Muscle layer of duodenum (tissue), 2 donors: Measurements from ENCODE around the gene XG.
A peak's percentile ranks its signal among the peaks of the same experiment; 100 is the strongest.
"Not testable (repeated sequence)": the region's sequence is repeated elsewhere in the genome, so short reads cannot be mapped to it uniquely, and the experiment has no call there.

Source experiments
- H3K27ac ChIP-seq: one replicate; pipeline ENCODE4 v1.7.0; 2013; ENCODE audit warnings: mild to moderate bottlenecking, low read length
- H3K27me3 ChIP-seq: one replicate; pipeline ENCODE4 v1.7.0; 2013; ENCODE audit warnings: low read depth, mild to moderate bottlenecking, control low read depth, low read length
- H3K36me3 ChIP-seq, 2 donors: one replicate each; pipeline ENCODE4 v1.7.0; 2013; ENCODE audit warnings: low read length in 2 of 2, control low read depth in 1 of 2, mild to moderate bottlenecking in 1 of 2; ENCODE audit not compliant: insufficient read depth in 2 of 2, control insufficient read depth in 1 of 2
- H3K4me1 ChIP-seq, 2 donors: one replicate each; pipeline ENCODE4 v1.7.0; 2013; ENCODE audit warnings: low read length in 2 of 2, mild to moderate bottlenecking in 2 of 2, control low read depth in 1 of 2, moderate library complexity in 1 of 2; ENCODE audit not compliant: insufficient read depth in 2 of 2, control insufficient read depth in 1 of 2
- H3K4me3 ChIP-seq, 2 donors: one replicate each; pipeline ENCODE4 v1.7.0; 2013; ENCODE audit warnings: low read length in 2 of 2, low read depth in 1 of 2, mild to moderate bottlenecking in 1 of 2
- H3K9me3 ChIP-seq, 2 donors: one replicate each; pipeline ENCODE4 v1.7.0; 2013; ENCODE audit warnings: low read length in 2 of 2, control low read depth in 1 of 2, mild to moderate bottlenecking in 1 of 2; ENCODE audit not compliant: control insufficient read depth in 1 of 2
- donor health status: healthy.

The XG gene

DNA sequence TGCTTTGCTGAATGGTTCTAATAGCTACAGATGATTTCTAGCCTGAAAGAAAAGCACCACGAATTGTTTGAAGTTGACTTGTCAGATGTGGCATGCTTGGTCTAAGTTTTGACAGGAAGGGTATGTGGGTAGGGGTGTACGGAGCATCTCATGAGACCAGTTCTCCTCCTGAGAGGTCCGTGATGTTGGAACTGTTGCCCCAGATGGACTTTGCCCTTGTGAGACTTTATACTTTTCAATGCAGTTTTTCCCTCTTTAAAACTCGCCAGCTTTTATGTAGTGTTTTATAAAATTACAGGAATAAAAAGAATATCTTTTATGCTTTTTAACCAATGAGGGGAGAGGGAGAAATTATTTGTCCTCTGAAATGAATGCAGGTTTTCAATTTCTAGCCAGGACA, 16.6 kb upstream of the XG start:
- H3K9me3 ChIP-seq, result no peaks in the 10 kb centered on the region
- no peaks in the 10 kb centered on the region for H3K4me1 ChIP-seq
- H3K4me3 ChIP-seq, result no peak overlapping the region
- peaks cover 30 to 47% of the 10 kb centered on the region in 2 donors for H3K36me3 ChIP-seq
- no peaks in the 10 kb centered on the region for H3K27me3 ChIP-seq
- H3K27ac ChIP-seq, result no peak overlapping the region

DNA sequence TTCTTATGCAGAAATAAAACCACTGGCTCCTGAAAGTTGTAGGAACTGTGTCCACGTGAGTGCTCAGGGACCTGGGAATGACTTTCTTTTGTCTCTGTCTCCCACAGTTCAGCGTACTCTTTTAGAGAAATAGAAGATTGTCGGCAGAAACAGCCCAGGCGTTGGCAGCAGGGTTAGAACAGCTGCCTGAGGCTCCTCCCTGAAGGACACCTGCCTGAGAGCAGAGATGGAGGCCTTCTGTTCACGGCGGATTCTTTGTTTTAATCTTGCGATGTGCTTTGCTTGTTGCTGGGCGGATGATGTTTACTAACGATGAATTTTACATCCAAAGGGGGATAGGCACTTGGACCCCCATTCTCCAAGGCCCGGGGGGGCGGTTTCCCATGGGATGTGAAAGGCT, 11.2 kb upstream of the XG start:
- Histone ChIP-seq H3K36me3 (peaks cover 17 to 41% of the 10 kb centered on the region in 2 donors), H3K4me3 (no peak overlapping the region), H3K27me3 (no peaks in the 10 kb centered on the region), H3K27ac (no peak overlapping the region), H3K4me1 (no peaks in the 10 kb centered on the region), H3K9me3 (no peaks in the 10 kb centered on the region)

DNA sequence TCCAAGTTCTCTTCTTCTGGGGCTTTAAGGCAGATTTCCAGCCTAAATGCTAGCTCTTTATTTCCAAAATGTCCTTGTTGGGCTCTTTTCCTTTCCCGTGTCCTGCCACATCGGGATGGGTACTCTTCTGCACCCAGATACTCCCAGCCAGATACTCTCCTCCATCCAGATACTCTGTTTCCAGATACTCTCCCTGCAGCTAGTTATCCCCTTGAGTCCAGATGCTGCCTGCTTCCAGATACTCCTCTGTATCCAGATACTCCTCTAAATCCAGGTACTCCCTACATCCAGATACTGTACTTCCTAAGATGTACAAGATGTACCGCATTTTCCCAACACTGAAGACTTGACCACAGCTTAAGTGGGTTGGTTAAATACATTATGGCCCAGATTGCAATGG, 10.5 kb upstream of the XG start:
- H3K4me1 ChIP-seq, result no peaks in the 10 kb centered on the region
- no peak overlapping the region for H3K4me3 ChIP-seq
- peaks cover 17 to 40% of the 10 kb centered on the region in 2 donors for H3K36me3 ChIP-seq
- H3K27ac ChIP-seq, result no peak overlapping the region
- H3K27me3 ChIP-seq, result no peaks in the 10 kb centered on the region
- H3K9me3 ChIP-seq, result no peaks in the 10 kb centered on the region

DNA sequence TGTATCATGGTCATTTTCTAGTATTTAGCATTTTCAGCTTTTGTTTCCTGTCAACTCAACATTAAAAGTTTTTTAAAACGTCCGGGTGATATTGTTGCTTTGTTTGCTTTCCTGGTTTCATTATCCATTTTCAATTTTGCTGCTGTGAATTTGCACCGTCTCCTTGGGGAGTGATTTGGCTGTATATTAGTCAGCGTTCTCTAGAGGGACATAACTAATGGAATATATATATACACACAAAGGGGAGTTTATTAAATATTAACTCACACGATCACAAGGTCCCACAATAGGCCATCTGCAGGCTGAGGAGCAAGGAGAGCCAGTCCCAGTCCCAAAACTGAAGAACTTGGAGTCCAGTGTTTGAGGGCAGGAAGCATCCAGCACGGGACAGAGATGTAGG, 5.6 kb upstream of the XG start:
- H3K9me3 ChIP-seq, H3K27ac ChIP-seq, H3K4me1 ChIP-seq, H3K27me3 ChIP-seq: not testable (repeated sequence)
- peaks cover 9 to 14% of the 10 kb centered on the region in 2 donors for H3K36me3 ChIP-seq
- peak overlapping the region in 1 of 2 donors; percentile 12 for H3K4me3 ChIP-seq

DNA sequence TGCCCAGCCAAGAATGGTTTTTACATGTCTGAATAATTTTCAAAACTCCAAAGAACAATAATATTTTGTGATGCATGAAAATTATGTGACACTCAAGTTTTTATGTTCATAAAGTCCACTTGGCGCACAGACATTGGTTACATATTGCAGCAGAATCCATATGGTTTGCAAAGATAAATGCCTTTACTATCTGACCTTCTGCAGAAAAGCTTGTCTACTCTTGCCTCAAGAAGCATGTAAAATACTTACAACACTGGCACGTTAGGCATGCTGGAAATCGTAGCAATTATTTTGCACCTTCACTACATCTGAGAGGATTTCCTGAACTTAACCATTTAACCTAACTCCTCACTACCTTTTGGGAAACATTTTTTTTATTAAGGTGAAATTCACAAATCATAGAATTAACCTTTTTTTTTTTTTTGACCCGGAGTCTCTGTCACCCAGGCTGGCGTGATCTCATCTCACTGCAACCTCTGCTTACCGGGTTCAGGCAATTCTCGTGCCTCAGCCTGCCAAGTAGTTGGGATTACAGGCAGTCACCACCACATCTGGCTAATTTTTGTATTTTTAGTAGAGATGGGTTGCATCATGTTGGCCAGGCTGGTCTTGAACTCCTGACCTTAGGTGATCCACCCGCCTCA, 3.5 kb upstream of the XG start:
- Histone ChIP-seq H3K27ac (no peak overlapping the region), H3K9me3 (no peaks in the 10 kb centered on the region), H3K4me3 (no peak overlapping the region), H3K27me3 (no peaks in the 10 kb centered on the region), H3K4me1 (no peaks in the 10 kb centered on the region), H3K36me3 (peaks cover 0 to 2% of the 10 kb centered on the region in 2 donors)

DNA sequence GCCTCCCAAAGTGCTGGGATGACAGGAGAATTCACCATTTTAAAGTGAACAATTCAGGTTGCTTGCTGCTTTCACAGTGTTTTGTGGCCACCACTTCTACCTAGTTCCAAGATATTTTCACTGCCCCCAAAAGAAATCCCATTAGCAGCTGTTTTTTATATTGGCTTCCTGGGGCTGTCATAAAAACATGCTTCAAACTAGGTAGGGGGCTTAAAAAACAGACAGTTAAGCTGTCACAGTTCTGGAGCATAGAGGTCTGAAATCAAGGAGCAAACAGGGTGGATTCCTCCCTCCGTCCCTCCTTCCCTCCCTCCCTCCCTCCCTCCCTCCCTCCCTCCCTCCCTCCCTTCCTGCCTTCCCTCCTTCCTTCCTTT, 3.0 kb upstream of the XG start:
- Histone ChIP-seq H3K36me3 (no peaks in the 10 kb centered on the region), H3K4me3 (no peak overlapping the region), H3K4me1 (no peaks in the 10 kb centered on the region), H3K27me3 (no peaks in the 10 kb centered on the region), H3K9me3 (no peaks in the 10 kb centered on the region), H3K27ac (no peak overlapping the region)

DNA sequence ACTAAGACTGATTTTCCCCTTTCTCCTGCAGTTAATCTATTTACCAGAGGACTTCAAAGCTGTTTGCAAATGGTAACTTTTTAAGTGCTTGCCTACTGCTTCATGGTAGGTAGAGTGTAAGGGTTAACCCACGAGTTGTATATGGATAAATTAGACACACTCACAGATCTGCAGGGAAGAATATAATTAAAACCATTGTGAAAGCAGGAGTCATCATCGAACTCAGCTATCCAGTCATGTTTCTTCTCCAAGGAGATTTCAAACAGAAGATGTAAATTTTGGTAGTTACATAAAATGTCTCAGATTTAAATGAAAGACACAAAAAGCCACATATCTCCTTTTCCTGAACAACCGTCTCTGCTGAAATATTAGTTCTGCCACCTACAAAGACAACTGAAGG, 549 bp upstream of the XG start:
- Histone ChIP-seq H3K27ac (no peak overlapping the region), H3K4me3 (no peak overlapping the region), H3K36me3 (no peaks in the 10 kb centered on the region), H3K4me1 (no peaks in the 10 kb centered on the region), H3K27me3 (no peaks in the 10 kb centered on the region), H3K9me3 (no peaks in the 10 kb centered on the region)

DNA sequence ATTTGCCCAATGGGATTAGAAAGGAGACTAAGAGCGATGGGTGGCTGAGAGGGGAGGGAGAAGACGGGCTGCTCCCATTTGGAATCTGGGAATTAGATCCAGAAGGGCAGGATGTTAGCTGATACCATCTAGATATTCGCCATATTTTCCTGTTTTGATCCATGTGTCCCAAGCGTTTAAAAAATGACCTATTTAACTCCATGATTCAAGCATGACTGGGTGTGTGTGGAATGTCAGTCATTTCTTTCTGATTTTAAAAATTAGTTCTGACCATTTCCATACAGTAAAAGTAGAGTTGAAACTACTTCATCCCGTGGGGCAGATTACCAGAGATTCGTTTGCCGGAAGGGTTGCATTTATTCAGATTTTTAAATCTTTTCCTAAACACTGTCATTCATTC, 601 bp downstream of the XG start:
- H3K27ac ChIP-seq, H3K4me1 ChIP-seq, H3K36me3 ChIP-seq, H3K9me3 ChIP-seq, H3K27me3 ChIP-seq, H3K4me3 ChIP-seq: not testable (repeated sequence)

DNA sequence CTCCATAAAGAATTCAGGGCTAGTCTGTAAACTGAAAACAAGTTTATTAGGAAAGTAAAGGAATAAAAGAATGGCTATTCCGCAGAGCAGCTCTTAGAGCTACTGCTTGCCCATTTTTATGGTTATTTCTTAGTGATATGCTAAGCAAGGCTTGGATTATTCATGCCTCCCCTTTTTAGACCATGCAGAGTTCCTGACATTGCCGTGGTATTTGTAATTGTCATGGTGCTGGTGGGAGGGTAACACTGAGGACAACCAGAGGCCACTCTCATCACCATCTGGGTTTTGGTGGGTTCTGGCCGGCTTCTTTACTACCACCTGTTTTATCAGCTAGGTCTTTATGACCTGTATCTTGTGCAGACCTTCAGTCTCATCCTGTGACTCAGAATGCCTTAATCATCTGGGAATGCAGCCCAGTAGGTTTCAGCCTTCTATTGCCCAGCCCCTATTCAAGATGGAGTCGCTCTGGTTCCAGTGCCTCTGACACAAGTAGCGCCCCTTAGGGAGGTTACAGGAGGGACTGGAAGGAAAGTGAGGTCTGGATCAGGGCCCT, 3.4 kb downstream of the XG start:
- H3K27ac ChIP-seq, H3K4me1 ChIP-seq, H3K9me3 ChIP-seq, H3K4me3 ChIP-seq, H3K36me3 ChIP-seq, H3K27me3 ChIP-seq: not testable (repeated sequence)

DNA sequence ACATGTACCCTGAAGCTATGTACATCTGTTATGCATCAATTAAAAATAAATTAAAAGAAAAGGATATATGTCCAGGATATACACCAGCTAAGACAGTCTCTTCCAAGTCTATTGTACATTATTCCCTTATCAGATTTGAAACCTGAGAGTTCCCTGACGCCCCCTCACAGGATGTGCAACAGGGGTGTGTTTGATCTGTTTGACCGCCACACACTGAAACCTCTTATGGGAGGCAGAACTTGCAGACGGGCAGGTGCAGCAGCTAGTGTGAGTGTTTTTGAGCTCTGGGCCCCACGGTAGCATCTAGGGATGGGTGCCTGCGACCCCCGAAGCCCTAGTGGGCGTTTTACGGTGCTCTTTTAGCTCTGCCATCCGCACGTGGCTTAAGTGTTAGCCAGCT, 4.7 kb downstream of the XG start:
- Histone ChIP-seq H3K27ac (no peak overlapping the region), H3K9me3 (no peaks in the 10 kb centered on the region), H3K36me3 (no peaks in the 10 kb centered on the region), H3K27me3 (no peaks in the 10 kb centered on the region), H3K4me1 (no peaks in the 10 kb centered on the region), H3K4me3 (no peak overlapping the region)

DNA sequence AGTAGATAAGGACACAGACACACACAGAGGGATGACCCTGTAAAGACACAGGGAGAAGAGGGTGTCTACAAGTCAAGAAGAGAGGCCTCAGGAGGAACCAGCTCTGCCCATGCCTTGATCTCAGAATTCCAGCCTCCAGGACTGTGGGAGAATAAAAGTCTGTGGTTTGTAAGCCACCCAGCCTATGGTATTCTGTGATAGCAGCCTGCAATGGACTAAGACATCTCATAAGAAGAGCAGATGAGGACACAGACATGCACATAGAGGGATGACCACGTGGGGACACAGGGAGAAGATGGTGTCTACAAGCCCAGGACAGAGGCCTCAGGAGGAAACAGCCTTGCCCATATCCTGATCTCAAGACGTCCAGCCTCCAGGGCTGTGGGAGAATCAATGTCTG, 9.4 kb downstream of the XG start:
- H3K4me1 ChIP-seq, result no peaks in the 10 kb centered on the region

DNA sequence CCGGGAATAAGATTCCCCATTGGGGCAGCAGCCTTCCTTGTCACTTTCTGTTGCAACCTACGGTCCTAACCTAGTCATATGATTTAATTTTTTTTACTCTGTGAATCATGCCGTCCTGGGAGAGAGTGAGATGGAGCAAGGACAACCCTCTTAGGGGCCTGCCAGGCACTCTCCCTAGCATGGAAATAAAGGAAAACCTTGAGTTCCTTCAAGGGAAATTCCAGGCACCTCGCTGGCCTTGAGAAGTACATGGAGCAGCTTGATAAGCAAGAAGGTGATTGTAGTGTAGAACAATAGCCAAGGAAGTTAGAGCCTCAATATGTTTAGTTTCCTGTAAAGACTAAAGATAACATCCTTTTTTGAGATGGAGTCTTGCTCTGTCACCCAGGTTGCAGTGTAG, 10.8 kb downstream of the XG start:
- H3K4me3 ChIP-seq, H3K36me3 ChIP-seq, H3K27ac ChIP-seq, H3K9me3 ChIP-seq, H3K27me3 ChIP-seq, H3K4me1 ChIP-seq: not testable (repeated sequence)

More for the DNA sequence above, 9.4 kb downstream of the XG start:
- Histone ChIP-seq H3K36me3 (no peaks in the 10 kb centered on the region), H3K9me3 (no peaks in the 10 kb centered on the region), H3K4me3 (no peak overlapping the region), H3K27me3 (no peaks in the 10 kb centered on the region), H3K27ac (no peak overlapping the region)
